CD4-positive, alpha-beta T cell treated with Interleukin-10 for 1 hour (primary cell): ENCODE results near the gene U2AF1L4.
"Not testable (repeated sequence)": the region's sequence is repeated elsewhere in the genome, so short reads cannot be mapped to it uniquely, and the experiment has no call there.

Source experiments
- DNase-seq: peaks from one replicate; pipeline ENCODE4 v3.0.0-alpha.2; 2020

U2AF1L4 gene

DNA sequence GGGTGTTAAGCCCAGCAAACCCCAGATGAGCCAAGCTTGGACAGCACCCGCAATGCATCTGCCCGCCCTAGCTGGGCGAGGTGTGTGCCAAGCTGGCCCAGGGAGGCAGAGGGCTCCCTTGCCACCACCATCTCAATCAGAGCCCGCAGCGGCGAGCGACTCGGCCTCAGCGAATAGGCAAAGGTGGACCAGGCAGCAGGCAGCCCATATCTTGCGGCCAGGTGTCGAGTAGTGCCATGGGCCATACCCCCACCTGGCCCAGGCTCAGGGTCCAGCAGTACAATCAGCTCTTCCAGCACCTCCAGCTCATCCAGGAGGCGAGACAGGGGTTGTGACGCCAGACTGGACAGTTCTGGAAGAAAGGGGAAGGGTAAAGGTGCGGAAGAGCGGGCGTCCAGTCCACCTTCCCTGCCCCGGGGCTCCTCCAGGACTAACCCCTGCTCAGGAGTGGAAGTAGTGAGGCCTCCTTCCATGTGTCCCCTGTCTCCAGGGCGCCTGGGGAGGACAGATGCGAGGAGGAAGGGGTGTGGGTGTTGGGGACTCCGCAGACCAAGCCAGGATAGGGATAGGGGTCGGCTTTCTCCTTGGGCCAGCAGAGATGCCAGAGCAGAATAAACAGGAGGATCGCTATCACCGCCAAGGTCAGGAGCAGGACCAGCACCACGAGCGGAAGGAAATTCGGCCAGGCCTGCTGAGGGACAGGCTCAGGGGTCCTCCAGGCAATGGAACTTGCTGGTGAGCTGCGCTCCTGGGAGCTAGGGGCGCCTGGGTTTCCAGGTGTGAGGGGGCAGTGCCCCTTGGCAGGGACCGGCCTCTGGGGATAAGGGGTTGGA, 5.7 kb downstream of the U2AF1L4 start:
- DNase-seq: no peak

DNA sequence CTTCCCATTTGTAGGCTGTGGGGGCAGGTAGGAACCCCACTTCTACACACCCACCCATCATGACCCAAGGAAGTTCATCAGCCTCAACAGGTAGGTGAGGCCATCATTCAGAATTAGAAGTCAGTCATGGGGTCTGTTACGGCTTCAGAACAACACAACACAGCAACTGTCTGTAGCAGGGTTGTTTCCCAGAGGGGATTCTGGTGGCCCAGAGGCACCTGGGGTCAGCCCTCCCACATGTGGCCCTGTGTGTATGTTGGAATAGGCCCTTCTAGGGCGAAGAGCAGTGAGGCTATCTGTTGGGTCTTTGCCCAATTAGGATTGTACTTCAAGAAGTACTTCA, 6.4 kb downstream of the U2AF1L4 start:
- no peak for DNase-seq

DNA sequence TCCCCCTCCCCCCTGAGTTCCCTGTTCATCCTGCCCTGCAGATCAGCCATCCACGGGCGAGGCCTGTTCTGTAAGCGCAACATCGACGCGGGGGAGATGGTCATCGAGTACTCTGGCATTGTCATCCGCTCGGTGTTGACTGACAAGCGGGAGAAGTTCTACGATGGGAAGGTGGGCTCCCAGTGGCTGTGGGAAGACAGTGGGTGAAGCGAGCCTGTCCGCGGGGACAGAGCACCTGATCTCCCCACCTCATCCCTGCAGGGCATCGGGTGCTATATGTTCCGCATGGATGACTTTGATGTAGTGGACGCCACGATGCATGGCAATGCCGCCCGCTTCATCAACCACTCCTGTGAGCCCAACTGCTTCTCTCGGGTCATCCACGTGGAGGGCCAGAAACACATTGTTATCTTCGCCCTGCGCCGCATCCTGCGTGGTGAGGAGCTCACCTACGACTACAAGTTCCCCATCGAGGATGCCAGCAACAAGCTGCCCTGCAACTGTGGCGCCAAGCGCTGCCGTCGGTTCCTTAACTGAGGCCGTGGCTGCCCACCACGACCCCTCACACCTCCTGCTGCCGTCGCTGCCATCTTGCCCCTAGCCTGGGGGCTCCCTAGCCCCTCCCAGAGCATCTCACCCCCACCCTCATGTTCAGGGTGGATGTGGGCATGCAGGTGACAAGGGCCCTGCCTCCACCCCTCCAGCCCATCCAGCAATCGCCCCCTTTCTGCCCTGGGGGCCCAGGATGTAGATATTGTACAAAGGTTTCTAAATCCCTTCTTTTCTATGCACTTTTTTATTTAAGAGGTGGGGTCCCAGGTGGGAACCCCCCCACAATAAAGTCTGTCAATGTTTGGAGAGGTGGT, 7.0 kb downstream of the U2AF1L4 start:
- no peak for DNase-seq

DNA sequence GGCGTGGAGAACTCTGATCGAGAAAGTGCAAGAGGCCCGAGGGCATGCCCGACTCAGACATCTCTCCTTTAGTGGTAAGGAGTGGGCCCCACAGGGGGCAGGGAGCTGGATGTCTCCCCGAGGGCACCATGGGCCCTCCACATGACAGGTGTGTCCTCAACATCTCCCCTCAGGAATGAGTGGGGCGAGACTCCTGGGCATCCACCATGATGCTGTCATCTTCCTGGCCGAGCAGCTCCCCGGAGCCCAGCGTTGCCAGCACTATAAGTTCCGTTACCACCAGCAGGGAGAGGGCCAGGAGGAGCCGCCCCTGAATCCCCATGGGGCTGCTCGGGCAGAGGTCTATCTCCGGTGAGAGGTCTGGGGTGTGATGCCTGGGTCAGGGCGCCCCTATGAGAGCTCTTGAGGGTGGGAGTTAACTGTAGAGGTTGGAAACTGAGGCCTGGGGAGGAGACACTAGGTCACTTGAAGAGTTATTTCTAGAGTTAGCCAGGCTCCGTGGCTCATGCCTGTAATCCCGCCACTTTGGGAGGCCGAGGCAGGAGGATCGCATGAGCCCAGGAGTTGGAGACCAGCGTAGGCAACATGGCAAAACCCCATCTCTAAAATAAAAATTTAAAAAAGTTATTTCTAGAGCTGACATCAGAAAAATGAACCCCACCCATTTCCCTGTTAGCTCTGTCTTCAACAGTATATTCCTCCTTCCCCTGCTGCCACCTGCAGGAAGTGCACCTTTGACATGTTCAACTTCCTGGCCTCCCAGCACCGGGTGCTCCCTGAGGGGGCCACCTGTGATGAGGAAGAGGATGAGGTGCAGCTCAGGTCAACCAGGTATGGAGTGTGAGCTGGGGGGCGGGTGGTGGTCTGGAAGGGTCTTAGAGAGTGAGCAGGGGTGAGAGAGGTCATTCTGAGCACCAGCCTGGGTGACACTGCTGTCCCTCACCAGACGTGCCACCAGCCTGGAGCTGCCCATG, 8.0 kb downstream of the U2AF1L4 start:
- DNase-seq: peak; percentile 36

DNA sequence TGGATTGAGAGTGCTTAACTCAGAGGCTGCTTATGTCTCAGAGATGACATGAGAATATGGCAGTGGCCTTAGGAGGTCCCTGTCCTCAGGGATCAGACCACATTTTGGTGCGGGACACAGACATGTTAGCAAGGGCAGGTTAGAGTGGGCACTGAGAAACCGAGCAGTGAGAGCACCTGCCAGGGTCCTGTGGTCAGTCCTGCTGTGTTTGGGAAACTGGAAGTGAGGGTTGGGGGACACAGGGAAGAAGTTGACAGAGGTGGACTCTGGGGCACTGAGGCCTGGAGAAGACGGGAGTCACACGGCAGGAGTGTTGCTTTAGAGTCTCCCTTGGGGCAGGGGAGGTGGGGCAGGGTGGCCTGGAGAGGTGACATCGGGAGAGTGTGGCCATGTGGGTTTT, 10.3 kb downstream of the U2AF1L4 start:
- no peak for DNase-seq

DNA sequence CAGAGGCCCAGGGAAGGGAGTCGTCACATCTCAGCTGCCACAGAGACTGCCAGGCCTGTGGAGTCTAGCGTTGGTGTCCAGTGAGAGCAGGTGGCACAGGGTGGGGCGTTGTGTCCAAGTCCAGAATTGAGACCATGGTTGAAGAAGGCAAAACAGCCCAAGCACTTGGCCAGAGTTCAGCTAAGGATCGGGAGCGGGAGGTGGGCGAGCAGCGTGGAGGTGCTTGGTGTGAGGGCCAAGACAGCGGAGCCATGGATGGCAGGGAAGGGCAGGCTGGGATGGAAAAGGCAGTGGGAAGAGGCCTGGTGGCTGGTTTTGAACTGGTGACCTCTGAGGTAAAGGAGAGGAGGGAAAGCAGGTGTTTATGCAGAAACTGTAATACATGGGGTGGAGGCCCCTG, 10.9 kb downstream of the U2AF1L4 start:
- no peak for DNase-seq

DNA sequence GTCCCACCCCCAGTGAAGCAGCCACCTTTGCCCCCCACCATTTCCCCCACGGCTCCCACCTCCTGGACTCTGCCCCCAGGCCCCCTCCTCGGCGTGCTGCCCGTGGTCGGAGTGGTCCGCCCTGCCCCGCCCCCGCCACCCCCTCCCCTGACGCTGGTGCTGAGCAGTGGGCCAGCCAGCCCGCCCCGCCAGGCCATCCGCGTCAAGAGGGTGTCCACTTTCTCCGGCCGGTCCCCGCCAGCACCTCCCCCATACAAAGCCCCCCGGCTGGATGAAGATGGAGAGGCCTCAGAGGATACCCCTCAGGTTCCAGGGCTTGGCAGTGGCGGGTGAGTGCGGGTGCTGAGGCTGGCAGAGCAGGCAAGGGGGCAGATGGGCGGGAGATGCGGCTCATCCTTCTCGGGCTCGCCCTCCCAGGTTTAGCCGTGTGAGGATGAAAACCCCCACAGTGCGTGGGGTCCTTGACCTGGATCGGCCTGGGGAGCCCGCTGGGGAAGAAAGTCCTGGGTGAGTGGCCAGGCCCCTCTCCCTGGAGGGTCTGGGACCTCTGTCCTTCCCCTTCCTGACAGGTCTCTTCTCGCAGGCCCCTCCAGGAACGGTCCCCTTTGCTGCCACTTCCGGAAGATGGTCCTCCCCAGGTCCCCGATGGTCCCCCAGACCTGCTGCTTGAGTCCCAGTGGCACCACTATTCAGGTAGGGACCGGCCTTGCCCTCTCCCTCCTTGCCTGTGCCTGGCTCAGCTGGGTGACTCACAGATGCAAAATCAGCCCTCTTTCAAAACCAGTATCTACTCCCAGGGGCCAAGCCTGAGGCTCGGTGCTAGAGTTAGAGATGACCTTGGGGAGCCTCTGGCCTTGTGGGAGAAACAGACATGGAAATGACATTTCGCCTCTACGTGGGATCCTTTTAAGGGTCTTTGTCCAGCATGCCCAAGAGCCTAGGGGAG, 11.8 kb downstream of the U2AF1L4 start:
- no peak for DNase-seq

DNA sequence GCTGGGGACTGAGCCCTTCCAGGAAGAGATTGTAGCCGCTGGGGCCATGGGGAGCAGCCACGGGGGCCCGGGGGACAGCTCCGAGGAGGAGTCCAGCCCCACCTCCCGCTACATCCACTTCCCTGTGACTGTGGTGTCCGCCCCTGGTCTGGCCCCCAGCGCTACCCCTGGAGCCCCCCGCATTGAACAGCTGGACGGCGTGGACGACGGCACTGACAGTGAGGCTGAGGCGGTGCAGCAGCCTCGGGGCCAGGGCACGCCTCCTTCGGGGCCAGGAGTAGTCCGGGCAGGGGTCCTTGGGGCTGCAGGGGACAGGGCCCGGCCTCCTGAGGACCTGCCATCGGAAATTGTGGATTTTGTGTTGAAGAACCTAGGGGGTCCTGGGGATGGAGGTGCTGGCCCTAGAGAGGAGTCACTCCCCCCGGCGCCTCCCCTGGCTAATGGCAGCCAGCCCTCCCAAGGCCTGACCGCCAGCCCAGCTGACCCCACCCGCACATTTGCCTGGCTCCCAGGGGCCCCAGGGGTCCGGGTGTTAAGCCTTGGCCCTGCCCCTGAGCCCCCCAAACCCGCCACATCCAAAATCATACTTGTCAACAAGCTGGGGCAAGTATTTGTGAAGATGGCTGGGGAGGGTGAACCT, 12.6 kb downstream of the U2AF1L4 start:
- DNase-seq: no peak

DNA sequence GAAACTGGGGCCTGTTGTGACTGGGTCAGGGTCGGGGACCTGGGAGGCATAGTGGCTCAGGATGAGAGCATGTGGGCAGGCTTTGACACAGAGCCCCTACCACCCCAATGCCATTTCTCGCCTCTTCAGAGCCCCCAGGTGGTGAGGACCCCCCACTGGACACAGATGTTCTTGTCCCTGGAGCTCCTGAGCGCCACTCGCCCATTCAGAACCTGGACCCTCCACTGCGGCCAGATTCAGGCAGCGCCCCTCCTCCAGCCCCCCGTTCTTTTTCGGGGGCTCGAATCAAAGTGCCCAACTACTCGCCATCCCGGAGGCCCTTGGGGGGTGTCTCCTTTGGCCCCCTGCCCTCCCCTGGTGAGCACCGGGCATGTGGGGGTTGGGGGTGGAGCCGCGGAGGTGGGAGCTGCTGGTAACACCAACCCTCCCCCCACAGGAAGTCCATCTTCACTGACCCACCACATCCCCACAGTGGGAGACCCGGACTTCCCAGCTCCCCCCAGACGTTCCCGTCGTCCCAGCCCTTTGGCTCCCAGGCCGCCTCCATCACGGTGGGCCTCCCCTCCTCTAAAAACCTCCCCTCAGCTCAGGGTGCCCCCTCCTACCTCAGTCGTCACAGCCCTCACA, 13.3 kb downstream of the U2AF1L4 start:
- no peak for DNase-seq

DNA sequence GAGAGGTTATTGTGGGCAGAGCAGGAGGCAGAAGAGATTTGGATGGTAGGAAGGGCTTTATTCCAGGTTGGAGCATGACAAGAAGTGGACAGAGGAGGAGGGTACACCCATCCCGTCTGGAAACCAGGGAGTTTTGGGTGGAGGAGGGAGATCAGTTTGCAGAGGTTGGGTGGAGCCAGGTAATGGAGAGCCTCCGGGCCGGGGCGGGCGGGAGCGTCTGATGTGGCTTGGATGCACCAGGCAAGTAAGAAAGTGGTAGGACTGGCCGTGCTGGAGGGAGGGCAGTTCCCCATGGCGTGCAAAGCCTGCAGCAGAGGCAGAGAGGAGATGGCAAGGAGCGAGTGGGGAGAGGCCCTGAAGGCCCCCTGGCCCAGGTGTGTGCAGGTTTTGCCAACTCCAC, 13.9 kb downstream of the U2AF1L4 start:
- no peak for DNase-seq

DNA sequence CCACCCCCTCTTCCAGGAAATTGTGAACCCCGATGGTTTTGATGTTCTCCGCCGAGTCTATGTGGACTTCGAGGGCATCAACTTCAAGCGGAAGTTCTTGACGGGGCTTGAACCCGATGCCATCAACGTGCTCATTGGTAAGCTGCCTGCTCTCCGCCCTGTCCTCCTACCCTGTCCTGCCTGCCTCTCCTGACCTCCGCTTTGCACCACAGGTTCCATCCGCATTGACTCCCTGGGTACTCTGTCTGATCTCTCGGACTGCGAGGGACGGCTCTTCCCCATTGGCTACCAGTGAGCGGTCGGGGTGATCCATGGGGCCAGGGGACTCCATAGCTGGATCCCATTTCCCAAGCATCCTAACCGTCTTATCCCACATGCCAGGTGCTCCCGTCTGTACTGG, 14.9 kb downstream of the U2AF1L4 start:
- DNase-seq: no peak

DNA sequence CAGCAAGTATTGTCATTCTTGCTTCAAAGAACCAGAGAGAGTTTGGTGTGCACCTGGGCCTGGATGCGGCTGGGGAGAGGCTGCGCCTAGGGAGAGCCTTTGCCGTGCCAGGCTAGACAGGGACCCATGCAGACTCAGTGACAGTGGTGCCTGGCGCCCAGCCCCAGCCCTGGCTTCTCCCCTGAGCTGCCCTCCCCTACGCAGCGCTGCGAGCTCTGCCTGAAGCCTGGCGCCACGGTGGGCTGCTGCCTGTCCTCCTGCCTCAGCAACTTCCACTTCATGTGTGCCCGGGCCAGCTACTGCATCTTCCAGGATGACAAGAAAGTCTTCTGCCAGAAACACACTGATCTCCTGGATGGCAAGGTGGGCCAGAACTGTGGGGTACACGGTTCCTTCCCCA, 15.5 kb downstream of the U2AF1L4 start:
- DNase-seq: no peak

DNA sequence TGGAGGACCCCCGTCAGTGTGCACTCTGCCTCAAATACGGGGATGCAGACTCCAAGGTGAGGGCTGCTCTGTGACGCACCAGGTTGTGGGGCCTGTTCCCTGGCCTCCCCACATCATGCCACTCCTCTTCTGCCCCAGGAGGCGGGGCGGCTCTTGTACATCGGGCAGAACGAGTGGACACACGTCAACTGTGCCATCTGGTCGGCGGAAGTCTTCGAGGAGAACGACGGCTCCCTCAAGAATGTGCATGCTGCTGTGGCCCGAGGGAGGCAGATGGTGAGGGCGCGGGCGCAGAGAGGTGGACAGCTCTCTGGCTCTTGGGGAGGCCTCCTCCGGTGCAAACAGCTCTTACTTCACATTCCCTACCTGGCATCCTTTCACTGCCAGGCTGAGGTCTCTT, 16.2 kb downstream of the U2AF1L4 start:
- DNase-seq: no peak

DNA sequence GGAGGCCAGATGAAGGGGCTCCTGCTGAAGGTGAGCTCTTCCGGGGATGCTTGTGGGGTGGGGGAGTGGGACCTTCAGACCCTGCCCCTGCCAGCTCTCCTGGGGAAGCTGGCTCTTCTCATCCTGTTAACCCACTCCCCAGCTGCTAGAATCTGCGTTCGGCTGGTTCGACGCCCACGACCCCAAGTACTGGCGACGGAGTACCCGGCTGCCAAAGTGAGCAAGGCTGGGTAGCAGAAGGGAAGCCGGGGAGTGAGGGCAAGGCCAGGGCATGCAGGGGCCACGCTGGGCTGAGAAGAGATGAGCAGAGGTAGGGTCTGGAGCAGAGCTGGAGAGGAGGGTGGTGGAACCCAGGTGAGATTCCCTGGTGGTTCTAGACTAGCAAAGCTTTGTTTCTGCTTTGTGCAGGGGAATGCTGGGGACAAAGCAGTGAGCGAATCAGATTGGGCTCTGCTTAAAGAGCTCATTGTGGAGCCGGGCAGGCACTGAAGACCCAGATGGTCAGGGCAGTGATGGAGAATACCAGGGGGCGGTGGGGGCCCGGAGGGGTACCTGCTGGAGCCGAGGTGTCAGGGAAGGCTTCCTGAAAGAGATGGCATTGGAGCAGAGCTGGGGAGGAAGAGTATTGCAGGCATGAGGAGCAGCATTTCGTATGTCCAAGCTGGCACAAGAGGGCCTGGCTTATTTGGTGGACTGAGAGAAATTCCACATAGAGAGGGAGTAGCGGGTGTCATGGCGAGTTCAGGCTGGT, 17.1 kb downstream of the U2AF1L4 start:
- no peak for DNase-seq

DNA sequence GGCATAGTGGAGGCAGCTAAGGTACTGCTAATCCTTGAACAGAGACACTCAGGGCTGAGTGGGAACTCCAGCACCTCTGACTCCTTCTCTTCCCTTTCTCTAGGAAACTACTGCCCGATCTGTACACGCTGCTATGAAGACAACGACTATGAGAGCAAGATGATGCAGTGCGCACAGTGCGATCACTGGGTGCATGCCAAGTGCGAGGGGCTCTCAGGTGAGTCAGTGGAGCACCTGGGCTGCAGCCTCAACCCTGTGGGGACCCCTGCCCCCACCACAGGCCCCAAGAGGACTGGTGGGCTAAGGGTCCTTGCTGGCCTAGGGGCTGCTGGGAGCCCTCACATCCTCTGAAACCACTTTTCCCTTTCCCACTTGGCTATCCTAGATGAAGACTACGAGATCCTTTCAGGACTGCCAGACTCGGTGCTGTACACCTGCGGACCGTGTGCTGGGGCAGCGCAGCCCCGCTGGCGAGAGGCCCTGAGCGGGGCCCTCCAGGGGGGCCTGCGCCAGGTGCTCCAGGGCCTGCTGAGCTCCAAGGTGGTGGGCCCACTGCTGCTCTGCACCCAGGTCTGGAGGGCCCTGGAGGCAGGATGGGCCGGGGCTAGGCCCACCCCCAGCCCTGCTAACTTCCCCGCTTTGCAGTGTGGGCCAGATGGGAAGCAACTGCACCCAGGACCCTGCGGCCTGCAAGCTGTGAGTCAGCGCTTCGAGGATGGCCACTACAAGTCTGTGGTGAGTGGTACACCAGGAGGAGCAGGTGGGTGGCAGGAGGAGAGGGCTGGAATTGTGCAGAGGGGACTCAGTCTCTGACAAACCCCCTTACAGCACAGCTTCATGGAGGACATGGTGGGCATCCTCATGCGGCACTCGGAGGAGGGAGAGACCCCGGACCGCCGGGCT, 17.9 kb downstream of the U2AF1L4 start:
- DNase-seq: no peak

DNA sequence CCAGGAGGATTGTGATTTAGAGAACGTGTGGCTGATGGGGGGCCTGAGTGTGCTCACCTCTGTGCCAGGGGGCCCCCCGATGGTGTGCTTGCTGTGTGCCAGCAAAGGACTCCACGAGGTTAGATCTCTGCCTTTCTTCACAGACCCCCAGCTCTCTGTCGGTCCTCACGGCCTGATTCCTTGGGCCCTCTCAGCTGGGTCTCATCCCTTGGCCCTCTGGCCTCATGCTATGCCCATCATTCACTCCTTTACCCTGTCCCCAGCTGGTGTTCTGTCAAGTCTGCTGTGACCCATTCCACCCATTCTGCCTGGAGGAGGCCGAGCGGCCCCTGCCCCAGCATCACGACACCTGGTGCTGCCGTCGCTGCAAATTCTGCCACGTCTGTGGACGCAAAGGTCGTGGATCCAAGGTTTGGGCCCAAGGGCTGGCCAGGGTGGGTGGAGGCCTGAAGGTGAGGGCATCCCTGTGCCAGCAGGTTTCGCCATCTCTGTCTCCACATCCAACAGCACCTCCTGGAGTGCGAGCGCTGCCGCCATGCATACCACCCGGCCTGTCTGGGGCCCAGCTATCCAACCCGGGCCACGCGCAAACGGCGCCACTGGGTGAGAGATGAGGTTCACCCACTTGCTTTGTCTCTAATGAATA, 19.9 kb downstream of the U2AF1L4 start:
- no peak for DNase-seq

DNA sequence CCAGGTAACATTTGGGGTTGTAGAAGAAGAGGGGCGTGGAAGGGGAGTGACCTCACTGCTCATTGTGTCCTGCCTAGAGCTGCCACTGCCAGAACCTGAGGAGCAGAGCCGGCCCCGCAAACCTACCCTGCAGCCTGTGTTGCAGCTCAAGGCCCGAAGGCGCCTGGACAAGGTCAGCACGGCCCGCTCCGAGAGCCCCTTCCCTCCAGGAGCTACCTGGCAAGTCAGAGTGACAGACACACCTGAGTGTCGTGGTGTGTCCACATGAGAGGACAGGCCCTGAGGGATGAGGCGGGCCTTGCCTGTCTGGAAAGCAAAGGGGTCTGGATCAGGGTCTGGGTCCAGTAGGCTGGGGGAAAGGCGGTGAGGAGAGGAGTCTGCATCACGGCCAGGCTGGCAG, 20.7 kb downstream of the U2AF1L4 start:
- no peak for DNase-seq

DNA sequence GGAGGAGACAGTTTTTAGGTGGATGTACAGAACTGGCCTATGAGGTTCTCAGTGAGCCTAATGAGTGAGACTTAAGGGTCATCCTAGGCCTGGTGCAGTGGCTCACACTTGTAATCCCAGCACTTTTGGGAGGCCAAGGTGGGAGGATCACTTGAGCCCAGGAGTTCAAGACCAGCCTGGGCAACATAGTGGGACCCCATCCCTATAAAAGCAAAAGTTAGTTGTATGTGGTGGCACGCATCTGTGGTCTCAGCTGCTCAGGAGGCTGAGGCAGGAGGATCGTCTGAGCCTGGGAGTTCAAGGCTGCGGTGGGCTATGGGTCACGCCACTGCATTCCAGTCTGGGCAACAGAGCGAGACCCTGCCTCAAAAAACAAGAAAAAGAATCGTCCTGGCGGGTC, 21.1 kb downstream of the U2AF1L4 start:
- DNase-seq: not testable (repeated sequence)

DNA sequence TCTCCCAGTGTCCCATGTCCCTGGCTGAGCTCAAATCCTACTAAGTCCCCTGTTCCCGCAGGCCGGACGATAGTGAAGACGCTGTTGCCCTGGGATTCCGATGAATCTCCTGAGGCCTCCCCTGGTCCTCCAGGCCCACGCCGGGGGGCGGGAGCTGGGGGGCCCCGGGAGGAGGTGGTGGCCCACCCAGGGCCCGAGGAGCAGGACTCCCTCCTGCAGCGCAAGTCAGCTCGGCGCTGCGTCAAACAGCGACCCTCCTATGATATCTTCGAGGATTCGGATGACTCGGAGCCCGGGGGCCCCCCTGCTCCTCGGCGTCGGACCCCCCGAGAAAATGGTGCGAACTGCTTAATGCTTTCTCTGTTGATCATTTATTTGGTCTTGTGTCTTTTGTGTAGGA, 21.5 kb downstream of the U2AF1L4 start:
- no peak for DNase-seq
